Left ventricle myocardium inferior (tissue), 1 donor: Measurements from ENCODE around the gene CGB7. TPM values are rescaled to one million over a fixed set of nuclear protein-coding genes. Genes with fewer than 3 reads are reported as not detected.
A peak's percentile ranks its signal among the peaks of the same experiment; 100 is the strongest.

Experiments used
- DNase-seq: peaks from one replicate; pipeline ENCODE4 v3.0.0-alpha.2; 2020
- H3K27ac ChIP-seq: fragments of 200-600 bp; replicated peaks from 2 replicates; pipeline ENCODE4 v1.8.0; 2021
- H3K27me3 ChIP-seq: fragments of 200-600 bp; 2 replicates; pipeline ENCODE4 v1.8.0; 2021; ENCODE audit warnings: low read depth
- H3K36me3 ChIP-seq: fragments of 200-600 bp; 2 replicates; pipeline ENCODE4 v1.8.0; 2021
- H3K4me1 ChIP-seq: fragments of 200-600 bp; 2 replicates; pipeline ENCODE4 v1.8.0; 2021
- H3K4me3 ChIP-seq: fragments of 200-600 bp; 2 replicates; pipeline ENCODE4 v1.8.0; 2021; ENCODE audit warnings: mild to moderate bottlenecking, moderate library complexity
- H3K9me3 ChIP-seq: fragments of 200-600 bp; replicated peaks from 2 replicates; pipeline ENCODE4 v1.8.0; 2021
- CTCF ChIP-seq: fragments of 200-600 bp; IDR thresholded peaks from 2 replicates; pipeline ENCODE4 v1.8.0; 2021; ENCODE audit warnings: antibody characterized with exemption, mild to moderate bottlenecking, borderline replicate concordance
- intact Hi-C: fragments of 100-400 bp; cut with micrococcal nuclease; formaldehyde crosslinking; loops from one replicate; pipeline ENCODE4 v1.11.0; 2022
- long read RNA-seq: library from polyadenylated mRNA; unstranded; transcript quantifications from one replicate; pipeline ENCODE4 v2.0.0, GENCODE V29; 2021
- total RNA-seq: library from RNA; stranded (reverse); fragmentation: NEBNext Ultra II Directional; extraction: Animal tissue kit (Norgen Biotek cat#: 25700); gene quantifications from one replicate; pipeline ENCODE4 v1.2.1, GENCODE V29; 2021
- donor health status: DM: no; HTN: yes; CAD: no; lungs with severe emphysema.

CGB7 gene
- not detected for total RNA-seq
- long read RNA-seq, partial matches to known transcripts = 0 of 1 reads
- long read RNA-seq, other reads (novel, unspliced or antisense) = 1 of 1 reads

- intact Hi-C loops = no loop called here
- Histone ChIP-seq H3K27ac (no peak within 1 kb of the TSS), H3K27me3 (peaks cover 52% of the 10 kb centered on the region)
Measured at GRCh38 chr19:49057636-49058234, at the start of gene CGB7. Gene CGB7 (minus strand): TSS chr19:49057749. CDS start chr19:49055375, 2,374 bp downstream.

GRCh38 chr19:49106648-49107135 is 49.1 kb upstream of the CGB7 start:
- H3K9me3 ChIP-seq = no peaks in the 10 kb centered on the region
- peak; percentile 48 for DNase-seq
- H3K36me3 ChIP-seq = peaks cover 74% of the 10 kb centered on the region
- H3K4me1 ChIP-seq = peaks cover 19% of the 10 kb centered on the region
- no peak overlapping the region for H3K4me3 ChIP-seq
- H3K27ac ChIP-seq = no peak overlapping the region
- intact Hi-C loops = no loop called here
- peak; percentile 81 for TF ChIP-seq CTCF
- no peaks in the 10 kb centered on the region for H3K27me3 ChIP-seq

More at GRCh38 chr19:49057636-49058234, at the start of gene CGB7:
- no peaks in the 10 kb centered on the region for H3K9me3 ChIP-seq
- peak within 1 kb of the TSS; percentile 72 for H3K4me3 ChIP-seq
- H3K36me3 ChIP-seq = no peaks in the 10 kb centered on the region
- DNase-seq = peak; percentile 78
- peaks cover 22% of the 10 kb centered on the region for H3K4me1 ChIP-seq
- no peak for TF ChIP-seq CTCF

- Histone ChIP-seq H3K27me3 (no peaks in the 10 kb centered on the region), H3K27ac (no peak overlapping the region), H3K4me1 (no peaks in the 10 kb centered on the region), H3K9me3 (no peaks in the 10 kb centered on the region), H3K4me3 (no peak overlapping the region), H3K36me3 (peaks cover 98% of the 10 kb centered on the region)
- TF ChIP-seq CTCF = no peak
- no peak for DNase-seq
- intact Hi-C loops = no loop called here
Measured at GRCh38 chr19:49104229-49104864, 46.8 kb upstream of the CGB7 start.

GRCh38 chr19:49103331-49104085 is 46.0 kb upstream of the CGB7 start:
- H3K4me3 ChIP-seq = no peak overlapping the region
- intact Hi-C loops = no loop called here
- H3K27ac ChIP-seq = no peak overlapping the region
- no peaks in the 10 kb centered on the region for H3K4me1 ChIP-seq
- H3K9me3 ChIP-seq = no peaks in the 10 kb centered on the region
- peaks cover 100% of the 10 kb centered on the region for H3K36me3 ChIP-seq
- no peaks in the 10 kb centered on the region for H3K27me3 ChIP-seq
- DNase-seq = no peak
- TF ChIP-seq CTCF = no peak

- Histone ChIP-seq H3K4me1 (peaks cover 9% of the 10 kb centered on the region), H3K27ac (no peak overlapping the region), H3K4me3 (no peak overlapping the region), H3K27me3 (no peaks in the 10 kb centered on the region), H3K9me3 (no peaks in the 10 kb centered on the region), H3K36me3 (peaks cover 95% of the 10 kb centered on the region)
- no peak for TF ChIP-seq CTCF
- intact Hi-C loops = no loop called here
- no peak for DNase-seq
Measured at GRCh38 chr19:49102303-49102702, 44.8 kb upstream of the CGB7 start.
